Right ventricle myocardium inferior (tissue), 1 donor: ENCODE results near the gene PCNX4. TPM values are rescaled to one million over a fixed set of nuclear protein-coding genes. Genes with fewer than 3 reads are reported as not detected.

Experiments
- ATAC-seq: fragments of 200-7000 bp; cut with Tn5 transposase; one replicate; pipeline ENCODE4 v1.9.1; 2020; ENCODE audit warnings: mild to moderate bottlenecking, moderate library complexity
- DNase-seq: peaks from one replicate; pipeline ENCODE4 v3.0.0; 2021; ENCODE audit errors: missing footprints
- intact Hi-C: fragments of 100-400 bp; cut with DNase I; formaldehyde crosslinking; loops from one replicate; pipeline ENCODE4 v1.11.0; 2022
- total RNA-seq: library from RNA; stranded (reverse); fragmentation: NEBNext Ultra II Directional; extraction: Animal tissue kit (Norgen Biotek cat#: 25700); gene quantifications from one replicate; pipeline ENCODE4 v1.2.1, GENCODE V29; 2021
- donor health status: DM: no; HTN: yes; CAD: no; lungs with severe emphysema.

Gene PCNX4
- total RNA-seq, 1 donor from 2014 or later, result 23.5 TPM

- intact Hi-C loops, result loop anchor here (10.0 kb wide), 1 partner anchor 89 kb away; no protein-coding TSS in a partner anchor
- DNase-seq (no peak), ATAC-seq (no peak)
Measured at GRCh38 chr14:60215520-60216420, 124.0 kb downstream of the PCNX4 start.

GRCh38 chr14:60217713-60218112 lies 126.0 kb downstream of the PCNX4 start:
- intact Hi-C loops, result loop anchor here (10.0 kb wide), 1 partner anchor 87 kb away; no protein-coding TSS in a partner anchor
- no peak for ATAC-seq
- DNase-seq, result no peak

Other genes with a start within 250 kb of the PCNX4 start
- gene RTN1, start 221.1 kb upstream of the PCNX4 start, total RNA-seq, result 1.6 TPM
- gene LRRC9, start 171.8 kb upstream of the PCNX4 start, total RNA-seq, result 0.19 TPM
- 34.6 TPM for gene DHRS7, start 73.5 kb downstream of the PCNX4 start, total RNA-seq
- gene PPM1A, start 157.3 kb downstream of the PCNX4 start, total RNA-seq, result 119 TPM